Measurements from ENCODE around the gene PDGFD.

The PDGFD gene

DNA sequence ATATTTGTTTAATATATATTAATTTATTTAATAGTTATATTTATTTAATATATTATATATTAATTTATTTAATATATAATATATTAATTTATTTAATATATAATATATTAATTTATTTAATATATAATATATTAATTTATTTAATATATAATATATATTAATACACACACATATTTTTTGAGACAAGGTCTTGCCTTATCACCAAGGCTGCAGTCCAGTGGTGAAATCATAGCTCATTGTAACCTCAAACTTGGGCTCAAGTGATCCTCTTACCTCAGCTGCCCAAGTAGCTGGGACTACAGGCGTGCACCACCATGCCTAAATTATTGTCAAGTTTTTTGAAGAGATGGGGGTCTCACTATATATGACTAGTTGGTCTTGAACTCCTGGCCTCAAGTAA lies 178.9 kb downstream of the PDGFD start:
- no peak overlapping the region for H3K4me3 ChIP-seq (ENCODE audit: control insufficient read depth, low read depth, low read length)
- TF ChIP-seq, protein P1, sequence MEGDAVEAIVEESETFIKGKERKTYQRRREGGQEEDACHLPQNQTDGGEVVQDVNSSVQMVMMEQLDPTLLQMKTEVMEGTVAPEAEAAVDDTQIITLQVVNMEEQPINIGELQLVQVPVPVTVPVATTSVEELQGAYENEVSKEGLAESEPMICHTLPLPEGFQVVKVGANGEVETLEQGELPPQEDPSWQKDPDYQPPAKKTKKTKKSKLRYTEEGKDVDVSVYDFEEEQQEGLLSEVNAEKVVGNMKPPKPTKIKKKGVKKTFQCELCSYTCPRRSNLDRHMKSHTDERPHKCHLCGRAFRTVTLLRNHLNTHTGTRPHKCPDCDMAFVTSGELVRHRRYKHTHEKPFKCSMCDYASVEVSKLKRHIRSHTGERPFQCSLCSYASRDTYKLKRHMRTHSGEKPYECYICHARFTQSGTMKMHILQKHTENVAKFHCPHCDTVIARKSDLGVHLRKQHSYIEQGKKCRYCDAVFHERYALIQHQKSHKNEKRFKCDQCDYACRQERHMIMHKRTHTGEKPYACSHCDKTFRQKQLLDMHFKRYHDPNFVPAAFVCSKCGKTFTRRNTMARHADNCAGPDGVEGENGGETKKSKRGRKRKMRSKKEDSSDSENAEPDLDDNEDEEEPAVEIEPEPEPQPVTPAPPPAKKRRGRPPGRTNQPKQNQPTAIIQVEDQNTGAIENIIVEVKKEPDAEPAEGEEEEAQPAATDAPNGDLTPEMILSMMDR (IDR thresholded peaks at IDR 0.05; ENCODE audit: control insufficient read depth, insufficient read depth, low read depth, low read length, missing control alignments), result no peak
- no peak for DNase-seq (ENCODE audit: low read depth)

DNA sequence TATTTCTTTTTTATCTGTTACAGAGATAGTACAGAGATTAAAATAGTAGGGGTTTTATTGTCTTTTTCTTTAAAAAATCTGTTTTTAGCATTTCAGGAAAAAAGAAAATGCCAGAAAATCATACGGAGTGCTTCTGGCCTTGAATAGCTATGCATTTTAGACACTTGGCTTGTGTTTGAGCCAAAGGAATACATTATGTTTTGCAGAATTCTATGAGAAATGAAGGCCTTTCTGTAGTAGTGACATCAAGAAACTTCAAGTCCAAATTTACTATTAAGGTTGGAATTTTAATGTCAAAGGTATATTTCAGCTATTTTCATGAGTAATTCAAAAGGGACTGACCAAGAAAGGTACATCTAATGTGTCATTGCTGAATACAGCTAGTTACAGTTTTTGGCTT lies 183.8 kb downstream of the PDGFD start:
- DNase-seq (ENCODE audit: low read depth), result no peak

DNA sequence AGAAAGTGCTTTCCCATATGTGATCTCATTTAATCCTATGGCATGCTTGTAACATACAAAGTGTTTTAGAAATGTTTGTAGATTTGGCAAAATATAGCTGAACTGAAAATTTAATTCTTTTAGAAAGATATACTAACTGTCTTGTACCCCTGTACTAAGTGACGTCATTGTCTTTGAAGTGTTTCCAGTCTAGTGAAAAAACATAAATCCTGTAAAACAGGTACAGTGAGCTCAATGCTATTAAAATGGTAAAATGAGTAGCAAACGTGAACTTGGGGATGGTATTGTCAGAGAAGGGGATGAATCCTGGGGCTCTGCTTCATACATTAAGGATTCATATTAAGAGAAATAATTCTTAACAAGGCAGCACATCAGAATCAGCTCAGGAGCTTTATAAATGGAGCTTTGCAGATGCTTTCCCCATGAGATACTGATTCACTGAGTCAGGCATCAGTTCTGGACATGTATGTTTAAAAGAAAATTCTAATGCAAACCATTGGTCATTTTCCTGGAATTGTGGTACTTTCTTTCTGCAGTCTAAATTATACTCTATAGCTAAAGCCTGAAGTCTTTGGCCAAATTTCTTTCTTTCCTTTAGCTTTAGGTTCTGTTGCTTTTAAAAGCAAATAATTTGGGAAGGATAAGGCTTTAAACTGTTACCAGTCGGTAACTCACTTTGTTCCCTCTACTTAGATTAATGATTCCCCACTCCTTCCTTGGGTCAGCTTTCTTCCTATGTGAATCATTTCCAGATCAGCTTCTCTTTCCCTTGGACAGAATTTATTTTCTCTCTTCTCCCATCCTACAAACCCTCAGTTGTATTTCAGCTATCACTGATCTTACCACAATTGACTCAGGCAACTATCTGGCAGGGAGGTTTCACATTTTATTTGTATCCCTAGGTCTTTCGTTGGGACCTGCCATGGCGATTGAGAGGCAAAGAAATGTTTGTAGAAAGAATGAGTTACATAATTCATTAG lies 185.0 kb downstream of the PDGFD start:
- TF ChIP-seq, protein P1 (IDR thresholded peaks at IDR 0.05; ENCODE audit: control insufficient read depth, insufficient read depth, low read depth, low read length, missing control alignments), result no peak
- H3K4me3 ChIP-seq (ENCODE audit: control insufficient read depth, low read depth, low read length), result no peak overlapping the region
- DNase-seq (ENCODE audit: low read depth), result no peak

More for the DNA sequence above, 183.8 kb downstream of the PDGFD start:
- no peak overlapping the region for H3K4me3 ChIP-seq (ENCODE audit: control insufficient read depth, low read depth, low read length)
- TF ChIP-seq, protein P1 (IDR thresholded peaks at IDR 0.05; ENCODE audit: control insufficient read depth, insufficient read depth, low read depth, low read length, missing control alignments), result no peak

DNA sequence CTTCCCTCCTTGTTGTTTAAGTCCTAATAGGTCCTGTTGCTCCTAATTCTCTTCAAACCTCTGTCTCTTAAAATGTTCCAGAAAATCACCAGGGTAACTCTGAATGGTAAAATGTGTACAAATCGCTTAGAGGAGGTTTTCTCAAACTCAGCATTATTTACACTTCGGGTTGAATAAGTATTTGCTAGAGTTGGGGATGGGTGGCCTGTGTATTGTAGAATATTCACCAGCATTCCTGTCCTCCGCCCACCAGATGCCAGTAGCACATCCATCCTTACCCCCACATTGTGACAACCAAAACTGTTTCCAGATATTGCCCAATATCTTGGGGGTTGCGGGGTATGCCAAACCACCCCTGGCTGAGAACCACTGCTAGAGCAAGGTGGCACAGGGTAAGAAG lies 191.9 kb downstream of the PDGFD start:
- no peak overlapping the region for H3K4me3 ChIP-seq (ENCODE audit: control insufficient read depth, low read depth, low read length)
- TF ChIP-seq, protein P1 (IDR thresholded peaks at IDR 0.05; ENCODE audit: control insufficient read depth, insufficient read depth, low read depth, low read length, missing control alignments), result no peak
- no peak for DNase-seq (ENCODE audit: low read depth)

DNA sequence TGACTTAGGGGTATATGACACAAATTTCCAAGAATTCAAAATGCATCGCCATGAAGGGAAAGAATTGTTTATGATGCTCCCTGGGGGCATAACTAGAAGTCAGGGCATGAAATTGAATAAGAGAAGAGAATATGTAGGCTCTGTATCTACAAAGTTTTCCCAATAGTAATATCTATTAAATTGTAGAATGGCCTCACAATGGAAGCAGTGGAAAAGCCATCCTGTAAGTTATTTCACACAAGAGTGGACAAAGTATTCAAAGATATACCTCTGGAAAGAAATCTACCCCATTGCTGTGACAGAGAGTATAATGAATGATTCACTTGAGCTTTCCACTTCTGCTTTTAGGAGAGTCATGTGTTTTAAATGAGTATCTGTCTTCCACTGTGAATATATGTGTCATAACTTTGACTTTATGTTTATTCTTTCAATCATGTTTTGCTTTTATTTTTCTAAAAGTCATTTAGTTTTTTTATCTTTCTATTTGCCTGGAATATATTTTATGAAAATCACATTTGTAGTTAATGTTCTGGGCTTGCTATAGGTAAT lies 193.2 kb downstream of the PDGFD start:
- DNase-seq (ENCODE audit: low read depth), result no peak
- TF ChIP-seq, protein P1 (IDR thresholded peaks at IDR 0.05; ENCODE audit: control insufficient read depth, insufficient read depth, low read depth, low read length, missing control alignments), result no peak
- no peak overlapping the region for H3K4me3 ChIP-seq (ENCODE audit: control insufficient read depth, low read depth, low read length)

DNA sequence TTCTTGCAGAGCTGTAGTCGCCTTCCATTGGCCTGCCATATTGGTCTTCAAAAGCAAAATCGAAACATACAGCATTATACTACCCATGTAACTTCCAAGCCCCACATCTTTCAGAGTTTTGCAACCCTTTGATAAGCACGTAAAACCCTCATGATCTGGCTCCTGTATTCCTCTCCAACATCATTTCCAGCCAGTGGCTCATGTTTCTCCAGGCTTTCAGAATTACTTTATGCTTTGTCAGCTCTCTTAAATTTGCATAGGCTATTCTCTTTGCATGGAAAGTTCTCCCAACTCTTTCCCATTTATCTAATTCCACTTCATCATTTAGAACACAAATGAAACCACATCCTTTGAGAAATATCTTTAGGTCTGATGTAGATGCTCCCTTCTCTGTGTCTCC lies 195.3 kb downstream of the PDGFD start:
- TF ChIP-seq, protein P1 (IDR thresholded peaks at IDR 0.05; ENCODE audit: control insufficient read depth, insufficient read depth, low read depth, low read length, missing control alignments), result no peak
- DNase-seq (ENCODE audit: low read depth), result no peak
- no peak overlapping the region for H3K4me3 ChIP-seq (ENCODE audit: control insufficient read depth, low read depth, low read length)
